Psoas muscle (tissue), 8 donors: ENCODE measurements around the gene BTG4. TPM values are rescaled to one million over a fixed set of nuclear protein-coding genes. Genes with fewer than 3 reads are reported as not detected.

ENCODE experiments used
- ATAC-seq, 4 donors: fragments of 200-7000 bp; cut with Tn5 transposase; one replicate each; pipeline ENCODE4 v1.9.1; 2020; ENCODE audit warnings: moderate library complexity in 3 of 4, mild to moderate bottlenecking in 2 of 4
- DNase-seq, 2 donors: peaks; one replicate each; pipeline ENCODE4 v3.0.0-alpha.2; 2020
- H3K27ac ChIP-seq: fragments of 200-600 bp; one replicate; pipeline ENCODE4 v1.8.0; 2022
- H3K27me3 ChIP-seq, 3 donors: fragments of 200-600 bp in 1 of 3; one replicate each; pipeline versions ENCODE4 v1.6.1 to v1.8.0; 2013 to 2022; ENCODE audit warnings: low read length in 2 of 3, mild to moderate bottlenecking in 2 of 3, moderate library complexity in 1 of 3; ENCODE audit not compliant: insufficient read depth in 3 of 3
- H3K36me3 ChIP-seq, 2 donors: fragments of 200-600 bp in 1 of 2; one replicate each; pipeline versions ENCODE4 v1.6.1 to v1.8.0; 2013 to 2022; ENCODE audit warnings: low read depth in 1 of 2, mild to moderate bottlenecking in 1 of 2, moderate library complexity in 1 of 2; ENCODE audit not compliant: insufficient read depth in 1 of 2
- H3K4me1 ChIP-seq: fragments of 200-600 bp; one replicate; pipeline ENCODE4 v1.8.0; 2022
- H3K4me3 ChIP-seq: fragments of 200-600 bp; one replicate; pipeline ENCODE4 v1.8.0; 2022; ENCODE audit warnings: mild to moderate bottlenecking
- H3K9me3 ChIP-seq: fragments of 200-600 bp; one replicate; pipeline ENCODE4 v1.8.0; 2022
- WGBS, 3 donors: extraction: QIAGEN DNeasy Blood & Tissue Kit; methylation state at CpG; one replicate each; pipeline versions ENCODE4 v1.1.6 to v1.1.7; 2013; 5-methylcytosine and 5-hydroxymethylcytosine counted together
- intact Hi-C, 2 donors: fragments of 100-400 bp; cut with DNase I; formaldehyde crosslinking; loops; one replicate each; pipeline versions ENCODE4 v1.11.0 to v1.14.2; 2022
- polyA plus RNA-seq, 3 donors: library from polyadenylated mRNA; stranded (reverse); fragments of 200-250 nt; gene quantifications; one replicate each; pipeline ENCODE4 v1.2.3, GENCODE V29; 2013
- total RNA-seq, 4 donors: library from RNA; stranded (reverse); fragmentation: NEBNext Ultra II Directional in 2 of 4; extraction: Animal tissue kit (Norgen Biotek cat#: 25700) in 2 of 4; gene quantifications; one replicate each; pipeline versions ENCODE4 v1.2.1 to v1.2.4, GENCODE V29; 2021 to 2023
- TF ChIP-seq, protein P1 (sequence below): fragments of 200-600 bp; IDR thresholded peaks from one replicate; pipeline ENCODE4 v1.8.0; 2022; ENCODE audit warnings: antibody characterized with exemption
- donor health status: healthy with polysubstance abuse.
- donor health status: DM: no; HTN: no; CAD: no; lungs with moderate emphysema.
- donor health status: Bipolar disorder and iron deficiency.
- donor health status: healthy.
- donor health status: DM: yes; HTN: yes; CAD: no.
- donor health status: DM: no; HTN: no; CAD: no.
- donor health status: DM: no; HTN: no; CAD: no.
- donor health status: DM: yes; HTN: yes; CAD: no.

BTG4 gene
- total and polyA plus RNA-seq, 7 donors, result not detected

DNA sequence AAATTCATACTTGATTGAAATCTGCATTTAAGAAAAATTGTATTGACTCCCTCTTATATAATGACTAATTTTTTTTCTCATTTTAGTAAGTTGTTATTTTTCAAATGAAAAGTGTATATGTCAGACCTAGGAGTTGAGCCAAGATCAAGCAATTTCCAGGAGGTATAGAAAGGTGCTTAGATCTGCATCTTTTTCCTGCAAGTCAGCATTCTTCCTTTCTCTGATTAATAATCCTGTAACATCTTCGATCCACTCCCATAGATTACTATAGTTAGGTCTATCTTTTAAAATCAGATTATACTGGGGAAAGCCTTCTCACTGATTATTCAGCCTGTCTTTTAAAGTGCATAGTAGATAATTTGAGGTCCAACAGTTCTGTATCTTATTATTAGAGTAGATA, 15.1 kb upstream of the BTG4 start:
- Histone ChIP-seq H3K4me3 (no peak overlapping the region), H3K27me3 (no peaks in the 10 kb centered on the region), H3K27ac (no peak overlapping the region)

GRCh38 chr11:111526501-111526900, 14.3 kb upstream of the BTG4 start:
- Histone ChIP-seq H3K4me1 (no peaks in the 10 kb centered on the region), H3K27ac (no peak overlapping the region), H3K4me3 (no peak overlapping the region), H3K9me3 (no peaks in the 10 kb centered on the region), H3K36me3 (no peaks in the 10 kb centered on the region), H3K27me3 (no peaks in the 10 kb centered on the region)
- ATAC-seq (no peak), DNase-seq (no peak)
- TF ChIP-seq, protein P1, sequence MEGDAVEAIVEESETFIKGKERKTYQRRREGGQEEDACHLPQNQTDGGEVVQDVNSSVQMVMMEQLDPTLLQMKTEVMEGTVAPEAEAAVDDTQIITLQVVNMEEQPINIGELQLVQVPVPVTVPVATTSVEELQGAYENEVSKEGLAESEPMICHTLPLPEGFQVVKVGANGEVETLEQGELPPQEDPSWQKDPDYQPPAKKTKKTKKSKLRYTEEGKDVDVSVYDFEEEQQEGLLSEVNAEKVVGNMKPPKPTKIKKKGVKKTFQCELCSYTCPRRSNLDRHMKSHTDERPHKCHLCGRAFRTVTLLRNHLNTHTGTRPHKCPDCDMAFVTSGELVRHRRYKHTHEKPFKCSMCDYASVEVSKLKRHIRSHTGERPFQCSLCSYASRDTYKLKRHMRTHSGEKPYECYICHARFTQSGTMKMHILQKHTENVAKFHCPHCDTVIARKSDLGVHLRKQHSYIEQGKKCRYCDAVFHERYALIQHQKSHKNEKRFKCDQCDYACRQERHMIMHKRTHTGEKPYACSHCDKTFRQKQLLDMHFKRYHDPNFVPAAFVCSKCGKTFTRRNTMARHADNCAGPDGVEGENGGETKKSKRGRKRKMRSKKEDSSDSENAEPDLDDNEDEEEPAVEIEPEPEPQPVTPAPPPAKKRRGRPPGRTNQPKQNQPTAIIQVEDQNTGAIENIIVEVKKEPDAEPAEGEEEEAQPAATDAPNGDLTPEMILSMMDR, result no peak
- 81 to 90% (median 89%) methylated on average over 1 of the region's 1 CpG for WGBS, 3 donors
- intact Hi-C loops, result no loop called here

More for the DNA sequence above, 15.1 kb upstream of the BTG4 start:
- ATAC-seq (no peak), DNase-seq (no peak)
- no peaks in the 10 kb centered on the region for H3K4me1 ChIP-seq
- 90 to 94% (median 93%) methylated on average over 1 of the region's 1 CpG for WGBS, 3 donors
- H3K36me3 ChIP-seq, result no peaks in the 10 kb centered on the region
- H3K9me3 ChIP-seq, result no peaks in the 10 kb centered on the region
- TF ChIP-seq, protein P1, result no peak
- intact Hi-C loops, result no loop called here

- WGBS, 3 donors, result 97 to 100% (median 97%) methylated on average over 1 of the region's 1 CpG
- ATAC-seq (no peak), DNase-seq (no peak)
- H3K4me1 ChIP-seq, result no peaks in the 10 kb centered on the region
- no peak overlapping the region for H3K4me3 ChIP-seq
- H3K9me3 ChIP-seq, result no peaks in the 10 kb centered on the region
- intact Hi-C loops, result no loop called here
- H3K36me3 ChIP-seq, result no peaks in the 10 kb centered on the region
- TF ChIP-seq, protein P1, result no peak
- no peak overlapping the region for H3K27ac ChIP-seq
- no peaks in the 10 kb centered on the region for H3K27me3 ChIP-seq
These were observed 13.3 kb upstream of the BTG4 start for GRCh38 chr11:111525456-111525855.

- WGBS, 3 donors, result 33 to 56% (median 36%) methylated on average over 1 of the region's 1 CpG
- TF ChIP-seq, protein P1, result no peak
- ATAC-seq (no peak), DNase-seq (no peak)
- Histone ChIP-seq H3K27ac (no peak overlapping the region), H3K9me3 (no peaks in the 10 kb centered on the region), H3K36me3 (no peaks in the 10 kb centered on the region), H3K27me3 (no peaks in the 10 kb centered on the region), H3K4me1 (no peaks in the 10 kb centered on the region), H3K4me3 (no peak overlapping the region)
- intact Hi-C loops, result no loop called here
These were observed 11.9 kb upstream of the BTG4 start for GRCh38 chr11:111524056-111524455.

DNA sequence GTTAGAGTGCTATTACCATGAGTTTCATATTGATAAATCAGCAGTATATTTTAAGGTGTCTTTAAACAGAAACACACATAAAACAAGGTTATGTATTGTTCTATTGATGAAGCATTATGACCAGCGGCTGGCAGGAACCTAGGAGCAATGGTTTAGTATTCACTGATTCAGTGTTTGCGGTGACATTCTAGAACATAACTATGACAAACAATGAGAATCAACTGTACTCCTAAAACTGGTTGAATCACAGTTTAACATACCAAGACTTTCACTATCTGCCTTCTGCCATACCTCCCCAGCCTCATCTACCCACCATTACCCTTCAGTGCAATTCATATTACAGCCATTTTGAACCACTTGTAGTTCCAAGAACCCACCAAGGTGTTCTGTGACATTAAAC, 11.2 kb upstream of the BTG4 start:
- Histone ChIP-seq H3K9me3 (no peaks in the 10 kb centered on the region), H3K36me3 (no peaks in the 10 kb centered on the region), H3K27ac (no peak overlapping the region), H3K4me1 (no peaks in the 10 kb centered on the region), H3K4me3 (no peak overlapping the region), H3K27me3 (no peaks in the 10 kb centered on the region)
- TF ChIP-seq, protein P1, result no peak
- WGBS, 3 donors, result 96 to 100% (median 100%) methylated on average over 2 of the region's 2 CpGs
- ATAC-seq (no peak), DNase-seq (no peak)
- intact Hi-C loops, result no loop called here
